ENCODE data around the gene RAVER1.

DNA sequence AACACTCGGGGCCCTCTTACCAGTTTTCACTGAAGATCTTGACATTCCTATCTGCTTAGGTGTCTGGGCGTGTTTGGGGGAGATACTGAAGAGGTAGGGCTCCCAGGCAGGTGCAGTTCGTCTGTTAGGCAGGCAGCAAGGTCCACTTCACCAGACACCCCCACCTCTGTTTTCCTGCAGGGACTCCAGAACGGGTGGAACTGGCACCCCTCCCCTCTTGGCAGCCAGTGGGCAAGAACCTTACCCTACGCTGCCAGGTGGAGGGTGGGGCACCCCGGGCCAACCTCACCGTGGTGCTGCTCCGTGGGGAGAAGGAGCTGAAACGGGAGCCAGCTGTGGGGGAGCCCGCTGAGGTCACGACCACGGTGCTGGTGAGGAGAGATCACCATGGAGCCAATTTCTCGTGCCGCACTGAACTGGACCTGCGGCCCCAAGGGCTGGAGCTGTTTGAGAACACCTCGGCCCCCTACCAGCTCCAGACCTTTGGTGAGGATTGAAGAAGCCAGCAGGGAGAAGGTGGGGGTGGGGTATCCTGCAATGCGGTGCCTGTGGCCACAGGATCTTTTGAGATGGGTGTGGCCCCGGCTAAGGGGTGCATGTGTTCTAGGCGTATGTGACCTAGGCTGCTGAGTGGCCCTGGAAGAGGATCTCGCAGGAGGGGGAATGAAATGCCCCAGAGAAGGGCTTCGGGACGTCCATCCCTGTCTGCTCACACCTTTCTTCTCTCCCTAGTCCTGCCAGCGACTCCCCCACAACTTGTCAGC is 49.8 kb downstream of the RAVER1 start:
- TF ChIP-seq, protein P1, sequence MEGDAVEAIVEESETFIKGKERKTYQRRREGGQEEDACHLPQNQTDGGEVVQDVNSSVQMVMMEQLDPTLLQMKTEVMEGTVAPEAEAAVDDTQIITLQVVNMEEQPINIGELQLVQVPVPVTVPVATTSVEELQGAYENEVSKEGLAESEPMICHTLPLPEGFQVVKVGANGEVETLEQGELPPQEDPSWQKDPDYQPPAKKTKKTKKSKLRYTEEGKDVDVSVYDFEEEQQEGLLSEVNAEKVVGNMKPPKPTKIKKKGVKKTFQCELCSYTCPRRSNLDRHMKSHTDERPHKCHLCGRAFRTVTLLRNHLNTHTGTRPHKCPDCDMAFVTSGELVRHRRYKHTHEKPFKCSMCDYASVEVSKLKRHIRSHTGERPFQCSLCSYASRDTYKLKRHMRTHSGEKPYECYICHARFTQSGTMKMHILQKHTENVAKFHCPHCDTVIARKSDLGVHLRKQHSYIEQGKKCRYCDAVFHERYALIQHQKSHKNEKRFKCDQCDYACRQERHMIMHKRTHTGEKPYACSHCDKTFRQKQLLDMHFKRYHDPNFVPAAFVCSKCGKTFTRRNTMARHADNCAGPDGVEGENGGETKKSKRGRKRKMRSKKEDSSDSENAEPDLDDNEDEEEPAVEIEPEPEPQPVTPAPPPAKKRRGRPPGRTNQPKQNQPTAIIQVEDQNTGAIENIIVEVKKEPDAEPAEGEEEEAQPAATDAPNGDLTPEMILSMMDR (conservative IDR thresholded peaks at IDR 0.05 in 1 of 2, IDR thresholded peaks at IDR 0.05 in 1 of 2; ENCODE audit: low read depth in 1 of 2, low read length in 2 of 2) = no peak
- TF ChIP-seq EZH2 (IDR thresholded peaks at IDR 0.05; ENCODE audit: low read length, missing control alignments) = no peak
